ENCODE results near the gene BLOC1S2. TPM values are rescaled to one million over a fixed set of nuclear protein-coding genes. Genes with fewer than 3 reads are reported as not detected.

BLOC1S2 gene
- total RNA-seq, 2 experiments from 2014 or later: 49.4 to 55.9 TPM

DNA sequence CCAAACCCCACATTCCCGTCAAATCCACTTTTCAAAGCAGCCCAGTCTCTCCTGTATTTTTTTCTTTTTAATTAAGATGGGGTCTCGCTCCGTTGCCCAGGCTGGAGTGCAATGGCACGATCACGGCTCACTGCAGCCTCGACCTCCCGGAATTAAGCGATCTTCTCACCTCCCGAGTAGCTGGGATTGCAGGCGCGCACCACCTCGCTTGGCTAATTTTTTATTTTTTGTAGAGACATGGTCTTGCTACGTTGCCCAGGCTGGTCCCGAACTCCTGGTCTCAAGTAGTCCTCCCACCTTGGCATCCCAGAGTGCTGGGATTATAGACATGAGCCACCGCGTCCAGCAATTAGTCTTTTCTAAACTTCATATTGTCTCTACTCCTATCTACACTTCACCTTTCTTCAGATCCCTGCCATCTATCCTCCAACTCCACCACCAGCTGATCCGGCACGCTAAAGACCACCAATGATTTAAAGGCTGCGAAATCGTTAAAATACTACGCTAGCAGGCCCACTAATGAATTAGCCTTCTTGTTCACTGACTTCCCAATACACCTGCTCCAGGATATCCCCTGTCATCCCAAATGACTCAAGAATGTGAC lies 56.6 kb downstream of the BLOC1S2 start:
- H3K4me1 Mint-ChIP-seq (ENCODE audit: low read depth): peaks cover 35% of the 10 kb centered on the region
- no peaks in the 10 kb centered on the region for H3K9me3 ChIP-seq (ENCODE audit: control insufficient read depth in 1 of 2, insufficient read depth in 1 of 2, low read length in 2 of 2)
- DNase-seq: peak in 2 of 14 experiments; percentile 5 to 8
- no peak for ATAC-seq (ENCODE audit: poor library complexity)
- POLR2A ChIA-PET: interaction anchor here (0.5 kb wide), 1 partner anchor 143 kb away, joined by 3 read pairs; no protein-coding TSS in a partner anchor
- H3K27ac Mint-ChIP-seq: peak overlapping the region; percentile 60
- intact Hi-C loops (cut with DNase I, micrococcal nuclease): loop anchor here (2.0 to 10.0 kb wide), 5 partner anchors 37 to 385 kb away; partner anchors contain the start of genes ERLIN1 (in 2 of the 2), CWF19L1 (in 1 of the 2) and HIF1AN (in 1 of the 2)
- H3K36me3 ChIP-seq (ENCODE audit: insufficient read depth, low read length): peaks cover 30% of the 10 kb centered on the region
- H3K36me3 Mint-ChIP-seq (ENCODE audit: low read depth): peaks cover 65% of the 10 kb centered on the region
- peak overlapping the region; percentile 88 for H3K4me3 Mint-ChIP-seq
- H3K27ac ChIP-seq (ENCODE audit: low read depth in 1 of 2, low read length in 2 of 2): peak overlapping the region; percentile 62 to 72
- CTCF ChIA-PET: no interaction called here
- TF ChIP-seq, protein P1, sequence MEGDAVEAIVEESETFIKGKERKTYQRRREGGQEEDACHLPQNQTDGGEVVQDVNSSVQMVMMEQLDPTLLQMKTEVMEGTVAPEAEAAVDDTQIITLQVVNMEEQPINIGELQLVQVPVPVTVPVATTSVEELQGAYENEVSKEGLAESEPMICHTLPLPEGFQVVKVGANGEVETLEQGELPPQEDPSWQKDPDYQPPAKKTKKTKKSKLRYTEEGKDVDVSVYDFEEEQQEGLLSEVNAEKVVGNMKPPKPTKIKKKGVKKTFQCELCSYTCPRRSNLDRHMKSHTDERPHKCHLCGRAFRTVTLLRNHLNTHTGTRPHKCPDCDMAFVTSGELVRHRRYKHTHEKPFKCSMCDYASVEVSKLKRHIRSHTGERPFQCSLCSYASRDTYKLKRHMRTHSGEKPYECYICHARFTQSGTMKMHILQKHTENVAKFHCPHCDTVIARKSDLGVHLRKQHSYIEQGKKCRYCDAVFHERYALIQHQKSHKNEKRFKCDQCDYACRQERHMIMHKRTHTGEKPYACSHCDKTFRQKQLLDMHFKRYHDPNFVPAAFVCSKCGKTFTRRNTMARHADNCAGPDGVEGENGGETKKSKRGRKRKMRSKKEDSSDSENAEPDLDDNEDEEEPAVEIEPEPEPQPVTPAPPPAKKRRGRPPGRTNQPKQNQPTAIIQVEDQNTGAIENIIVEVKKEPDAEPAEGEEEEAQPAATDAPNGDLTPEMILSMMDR (IDR thresholded peaks at IDR 0.05): no peak
- peaks cover 16% of the 10 kb centered on the region for H3K4me1 ChIP-seq (ENCODE audit: insufficient read depth, low read length)
- H3K4me3 ChIP-seq (ENCODE audit: low read length): peak overlapping the region; percentile 95
- no peaks in the 10 kb centered on the region for H3K9me3 Mint-ChIP-seq
- H3K27me3 ChIP-seq (ENCODE audit: control insufficient read depth in 1 of 2, insufficient read depth in 2 of 2, low read length in 2 of 2): no peaks in the 10 kb centered on the region
- no peaks in the 10 kb centered on the region for H3K27me3 Mint-ChIP-seq

DNA sequence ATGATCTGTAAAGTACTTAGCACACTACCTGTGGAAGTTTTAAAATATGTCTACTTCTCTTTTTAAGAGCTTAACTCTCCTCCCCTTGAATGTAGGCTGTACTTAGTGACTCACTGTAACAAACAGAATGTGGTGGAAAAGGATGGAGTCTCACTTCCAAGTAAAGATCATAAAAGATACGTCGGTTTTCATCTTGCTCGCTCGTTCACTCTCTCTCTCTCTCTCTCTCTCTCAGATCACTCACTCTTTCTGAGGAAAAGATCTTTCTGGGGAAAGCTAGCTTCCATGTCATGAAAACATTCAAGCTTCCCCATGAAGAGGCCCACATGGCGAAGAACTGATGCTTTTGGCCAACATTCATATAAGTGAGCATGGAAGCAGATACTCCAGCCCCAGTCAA lies 62.6 kb downstream of the BLOC1S2 start:
- H3K4me3 Mint-ChIP-seq: no peak overlapping the region
- no peaks in the 10 kb centered on the region for H3K27me3 ChIP-seq (ENCODE audit: control insufficient read depth in 1 of 2, insufficient read depth in 2 of 2, low read length in 2 of 2)
- H3K4me3 ChIP-seq (ENCODE audit: low read length): no peak overlapping the region
- ATAC-seq (ENCODE audit: poor library complexity) (no peak), DNase-seq (no peak)
- no peaks in the 10 kb centered on the region for H3K27me3 Mint-ChIP-seq
- no peaks in the 10 kb centered on the region for H3K9me3 Mint-ChIP-seq
- H3K9me3 ChIP-seq (ENCODE audit: control insufficient read depth in 1 of 2, insufficient read depth in 1 of 2, low read length in 2 of 2): no peaks in the 10 kb centered on the region
- TF ChIP-seq, protein P1 (IDR thresholded peaks at IDR 0.05): no peak
- intact Hi-C loops (cut with DNase I, micrococcal nuclease): no loop called here
- CTCF ChIA-PET: no interaction called here
- no peak overlapping the region for H3K27ac ChIP-seq (ENCODE audit: low read depth in 1 of 2, low read length in 2 of 2)
- H3K36me3 Mint-ChIP-seq (ENCODE audit: low read depth): peaks cover 75% of the 10 kb centered on the region
- H3K27ac Mint-ChIP-seq: no peak overlapping the region
- H3K4me1 Mint-ChIP-seq (ENCODE audit: low read depth): peaks cover 18% of the 10 kb centered on the region
- peaks cover 47% of the 10 kb centered on the region for H3K36me3 ChIP-seq (ENCODE audit: insufficient read depth, low read length)
- POLR2A ChIA-PET: no interaction called here
- H3K4me1 ChIP-seq (ENCODE audit: insufficient read depth, low read length): peaks cover 9% of the 10 kb centered on the region

Other genes starting within 250 kb of the BLOC1S2 start
- not detected for gene CPN1, start 204.8 kb downstream of the BLOC1S2 start, total RNA-seq
- 1 to 10 TPM; 1.5 to 2.9 TPM for gene ERLIN1, start 100.7 kb downstream of the BLOC1S2 start, total RNA-seq
- gene CHUK, start 57.1 kb downstream of the BLOC1S2 start, total RNA-seq: 10 to 100 TPM in 1 of 2 experiments, 1 to 10 TPM in 1; 9.7 to 13.6 TPM
- 10 to 100 TPM; 60.1 to 66.7 TPM for gene CWF19L1, start 19.0 kb downstream of the BLOC1S2 start, total RNA-seq
- not detected for gene PKD2L1, start 43.5 kb upstream of the BLOC1S2 start, total RNA-seq
- 1 to 10 TPM; 1.7 TPM for gene SCD, start 60.6 kb upstream of the BLOC1S2 start, total RNA-seq
- gene WNT8B, start 176.3 kb upstream of the BLOC1S2 start, total RNA-seq: not detected
- gene SEC31B, start 233.2 kb upstream of the BLOC1S2 start, total RNA-seq: 10 to 100 TPM; 49.2 to 52.1 TPM
- gene NDUFB8, start 243.2 kb upstream of the BLOC1S2 start, total RNA-seq: 100 to 1,000 TPM; 155 to 173 TPM
- gene HIF1AN, start 249.3 kb upstream of the BLOC1S2 start, total RNA-seq: 10 to 100 TPM; 29.7 to 30.5 TPM

All from CD4-positive, alpha-beta T cell (primary cell).